Mucosa of stomach (tissue), 1 donor: ENCODE results near the gene TIMM44.
"Not testable (repeated sequence)": the region's sequence is repeated elsewhere in the genome, so short reads cannot be mapped to it uniquely, and the experiment has no call there.

Source experiments
- H3K27me3 ChIP-seq: one replicate; pipeline ENCODE4 v1.7.0; 2013; ENCODE audit warnings: mild to moderate bottlenecking, low read length; ENCODE audit not compliant: control insufficient read depth, insufficient read depth
- H3K36me3 ChIP-seq: one replicate; pipeline ENCODE4 v1.7.0; 2013; ENCODE audit warnings: low read length; ENCODE audit not compliant: control insufficient read depth, insufficient read depth
- H3K4me1 ChIP-seq: one replicate; pipeline ENCODE4 v1.7.0; 2013; ENCODE audit warnings: mild to moderate bottlenecking, low read length; ENCODE audit not compliant: control insufficient read depth, insufficient read depth
- H3K4me3 ChIP-seq: one replicate; pipeline ENCODE4 v1.7.0; 2013; ENCODE audit warnings: low read length
- H3K9ac ChIP-seq: one replicate; pipeline ENCODE4 v1.7.0; 2013; ENCODE audit warnings: mild to moderate bottlenecking, low read length, moderate library complexity
- H3K9me3 ChIP-seq: one replicate; pipeline ENCODE4 v1.7.0; 2013; ENCODE audit warnings: mild to moderate bottlenecking, low read length, moderate library complexity; ENCODE audit not compliant: control insufficient read depth
- donor health status: Pancreatic carcinoma.

TIMM44 gene

DNA sequence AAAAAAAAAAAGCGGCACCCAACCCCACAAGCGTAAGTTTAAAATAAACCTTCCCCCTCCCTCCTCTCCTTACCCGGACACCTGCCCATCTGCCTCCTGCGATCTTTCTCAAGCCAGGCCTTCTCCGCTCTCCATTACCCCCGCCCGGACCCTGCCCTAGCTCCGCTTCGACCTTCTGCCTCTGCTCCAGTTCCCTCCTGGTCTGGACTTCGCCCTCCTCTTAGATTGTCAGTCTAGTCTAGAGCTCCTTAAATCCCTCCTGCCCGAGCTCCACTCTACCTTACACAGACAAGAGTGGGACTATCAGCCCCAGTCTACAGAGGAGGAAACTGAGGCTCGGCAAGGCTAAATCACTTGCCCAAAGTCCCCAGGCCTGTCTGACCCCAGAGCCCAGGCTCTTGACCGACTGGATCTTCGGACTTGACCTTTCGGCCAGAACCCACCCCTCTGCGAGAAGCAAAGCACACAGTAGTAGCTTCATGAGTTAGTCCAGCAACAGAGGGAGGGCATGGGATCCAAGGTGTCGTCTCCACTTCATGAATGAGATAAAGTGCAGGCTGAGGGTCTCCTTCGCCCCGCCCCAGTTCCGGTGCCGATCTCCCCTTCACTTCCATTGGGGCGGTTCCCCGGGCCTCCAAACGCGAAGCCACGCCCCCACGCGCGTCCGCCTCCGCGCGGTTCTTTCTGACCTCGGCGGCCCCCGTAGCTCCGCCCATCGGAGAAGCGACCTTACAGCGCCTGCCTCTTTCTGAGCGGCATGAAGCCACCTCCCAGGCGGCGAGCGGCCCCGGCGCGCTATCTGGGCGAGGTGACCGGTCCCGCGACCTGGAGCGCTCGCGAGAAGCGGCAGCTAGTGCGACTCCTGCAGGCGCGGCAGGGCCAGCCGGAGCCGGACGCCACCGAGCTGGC is 23.6 kb downstream of the TIMM44 start, which contains the start of gene SNAPC2:
SNAPC2 (plus strand) TSS at position 729 of the 909 bp plus-strand sequence; CDS start at position 758, 29 bp downstream.
- Histone ChIP-seq H3K9me3 (no peaks in the 10 kb centered on the region), H3K36me3 (no peaks in the 10 kb centered on the region), H3K27me3 (peaks cover 48% of the 10 kb centered on the region), H3K9ac (peak within 1 kb of the TSS; percentile 64), H3K4me1 (peaks cover 32% of the 10 kb centered on the region), H3K4me3 (peak within 1 kb of the TSS; percentile 72)

DNA sequence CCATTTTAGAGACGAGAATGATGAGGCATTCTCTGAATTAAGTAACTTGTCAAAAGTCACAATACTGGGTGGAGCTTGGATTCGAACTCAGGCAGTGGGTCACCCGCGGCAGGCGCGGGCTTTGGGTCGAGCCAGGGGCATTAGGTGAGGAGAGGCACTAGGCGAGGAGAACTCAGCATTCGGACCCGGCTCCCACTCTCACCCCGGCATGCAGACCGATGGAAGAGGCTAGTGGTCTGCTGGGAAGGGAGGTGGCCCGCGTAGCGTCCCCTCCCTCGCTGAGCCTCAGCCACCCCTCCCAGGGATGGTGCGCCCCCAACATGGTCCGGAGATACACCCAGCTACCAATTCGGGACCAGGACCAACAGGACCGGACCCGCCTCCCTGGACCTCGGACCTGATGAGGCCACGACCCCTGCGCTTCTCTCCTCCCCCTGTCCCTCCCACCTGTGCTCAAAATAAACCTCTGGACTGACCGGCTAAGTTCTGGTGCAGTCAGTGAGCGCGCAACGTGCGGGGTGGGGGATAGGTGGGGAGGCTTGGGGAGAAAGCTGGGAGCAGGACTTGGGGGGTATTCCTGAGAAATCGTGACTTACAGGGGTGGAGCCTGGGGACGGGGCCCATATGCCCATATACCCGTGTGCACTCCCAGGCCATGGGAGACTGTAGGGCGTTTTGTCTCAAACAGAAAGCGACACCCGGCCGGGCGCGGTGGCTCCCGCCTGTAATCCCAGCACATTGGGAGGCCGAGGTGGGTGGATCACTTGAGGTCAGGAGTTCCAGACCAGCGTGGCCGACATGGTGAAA is 24.6 kb downstream of the TIMM44 start:
- Histone ChIP-seq H3K27me3 (peaks cover 59% of the 10 kb centered on the region), H3K9me3 (no peaks in the 10 kb centered on the region), H3K4me1 (peaks cover 32% of the 10 kb centered on the region), H3K4me3 (no peak overlapping the region), H3K9ac (no peak overlapping the region), H3K36me3 (no peaks in the 10 kb centered on the region)

DNA sequence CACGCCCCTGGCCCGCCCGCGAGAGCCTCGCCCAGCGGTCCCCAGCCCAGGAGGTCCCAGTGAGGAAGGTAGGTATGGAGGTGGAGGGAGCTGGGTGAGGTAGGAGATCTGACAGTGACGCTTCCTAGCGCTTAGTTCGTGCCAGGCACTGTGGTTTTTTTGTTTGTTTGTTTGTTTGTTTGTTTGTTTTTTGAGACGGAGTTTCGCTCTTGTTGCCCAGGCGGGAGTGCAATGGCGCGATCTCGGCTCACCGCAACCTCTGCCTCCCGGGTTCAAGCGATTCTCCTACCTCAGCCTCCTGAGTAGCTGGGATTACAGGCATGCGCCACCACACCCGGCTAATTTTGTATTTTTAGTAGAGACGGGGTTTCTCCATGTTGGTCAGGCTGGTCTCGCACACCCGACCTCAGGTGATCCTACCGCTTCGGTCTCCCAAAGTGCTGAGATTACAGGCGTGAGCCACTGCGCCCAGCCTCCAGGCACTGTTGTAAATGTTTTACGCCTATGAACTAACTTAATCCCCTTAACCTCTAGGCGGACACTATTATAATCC is 25.3 kb downstream of the TIMM44 start:
- not testable (repeated sequence) for H3K9ac ChIP-seq, H3K4me3 ChIP-seq, H3K9me3 ChIP-seq, H3K36me3 ChIP-seq
- peaks cover 60% of the 10 kb centered on the region for H3K27me3 ChIP-seq
- H3K4me1 ChIP-seq: peaks cover 32% of the 10 kb centered on the region

DNA sequence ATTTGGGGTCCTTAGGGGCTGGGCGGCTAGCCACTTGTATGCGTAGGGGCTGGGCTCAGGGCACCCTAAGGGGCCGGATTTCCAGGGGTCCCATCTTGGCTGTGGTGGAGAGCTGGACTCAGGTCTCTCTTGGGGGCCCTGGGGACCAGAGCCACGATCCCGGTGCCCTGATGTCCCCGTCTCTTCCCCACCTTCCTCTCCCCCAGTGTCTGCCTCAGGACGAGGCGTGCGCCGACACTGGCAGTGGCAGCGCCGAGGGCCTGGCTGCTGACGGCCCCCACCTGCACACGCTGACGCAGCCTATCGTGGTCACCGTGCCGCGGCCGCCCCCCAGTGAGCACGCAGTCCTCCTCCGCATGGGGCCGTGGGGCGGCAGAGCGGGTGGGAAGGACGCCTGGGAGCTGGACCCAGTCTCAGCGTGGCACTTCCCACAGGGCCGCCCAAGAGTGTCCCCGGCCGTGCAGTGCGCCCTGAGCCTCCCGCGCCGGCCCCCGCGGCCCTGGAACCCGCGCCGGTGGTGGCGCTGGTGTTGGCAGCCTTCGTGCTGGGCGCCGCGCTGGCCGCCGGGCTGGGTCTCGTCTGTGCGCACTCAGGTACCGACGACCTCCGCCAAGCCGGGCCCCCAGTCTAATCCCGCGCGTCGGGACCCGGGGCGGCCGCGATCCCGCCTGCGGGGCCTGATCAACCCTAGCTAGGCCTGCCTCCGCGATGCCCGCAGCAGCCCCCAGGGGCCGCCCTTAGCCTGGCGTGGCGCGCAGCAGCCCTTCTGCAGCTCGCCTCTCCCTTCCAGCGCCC is 26.0 kb downstream of the TIMM44 start:
- H3K27me3 ChIP-seq: peaks cover 60% of the 10 kb centered on the region
- H3K4me1 ChIP-seq: peaks cover 32% of the 10 kb centered on the region
- no peaks in the 10 kb centered on the region for H3K9me3 ChIP-seq
- no peaks in the 10 kb centered on the region for H3K36me3 ChIP-seq
- H3K4me3 ChIP-seq: no peak overlapping the region
- H3K9ac ChIP-seq: no peak overlapping the region

DNA sequence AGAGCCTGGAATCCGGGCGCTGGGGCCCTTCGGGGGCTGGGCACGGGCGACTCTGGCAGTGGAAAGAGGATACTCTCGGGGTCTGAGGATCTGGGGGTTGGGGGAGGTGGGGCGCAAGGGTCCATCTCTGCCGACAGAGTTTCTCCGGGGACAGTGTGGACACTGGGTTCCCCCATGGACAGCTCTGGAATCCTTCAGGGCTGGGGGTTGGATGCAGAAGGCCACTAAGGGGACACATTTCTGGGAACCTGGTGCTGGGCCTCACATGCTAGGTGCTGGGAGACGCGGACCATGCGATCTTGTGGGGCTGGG is 26.6 kb downstream of the TIMM44 start:
- Histone ChIP-seq H3K9me3 (no peaks in the 10 kb centered on the region), H3K27me3 (peaks cover 60% of the 10 kb centered on the region), H3K4me3 (no peak overlapping the region), H3K36me3 (no peaks in the 10 kb centered on the region), H3K4me1 (peaks cover 28% of the 10 kb centered on the region), H3K9ac (no peak overlapping the region)

DNA sequence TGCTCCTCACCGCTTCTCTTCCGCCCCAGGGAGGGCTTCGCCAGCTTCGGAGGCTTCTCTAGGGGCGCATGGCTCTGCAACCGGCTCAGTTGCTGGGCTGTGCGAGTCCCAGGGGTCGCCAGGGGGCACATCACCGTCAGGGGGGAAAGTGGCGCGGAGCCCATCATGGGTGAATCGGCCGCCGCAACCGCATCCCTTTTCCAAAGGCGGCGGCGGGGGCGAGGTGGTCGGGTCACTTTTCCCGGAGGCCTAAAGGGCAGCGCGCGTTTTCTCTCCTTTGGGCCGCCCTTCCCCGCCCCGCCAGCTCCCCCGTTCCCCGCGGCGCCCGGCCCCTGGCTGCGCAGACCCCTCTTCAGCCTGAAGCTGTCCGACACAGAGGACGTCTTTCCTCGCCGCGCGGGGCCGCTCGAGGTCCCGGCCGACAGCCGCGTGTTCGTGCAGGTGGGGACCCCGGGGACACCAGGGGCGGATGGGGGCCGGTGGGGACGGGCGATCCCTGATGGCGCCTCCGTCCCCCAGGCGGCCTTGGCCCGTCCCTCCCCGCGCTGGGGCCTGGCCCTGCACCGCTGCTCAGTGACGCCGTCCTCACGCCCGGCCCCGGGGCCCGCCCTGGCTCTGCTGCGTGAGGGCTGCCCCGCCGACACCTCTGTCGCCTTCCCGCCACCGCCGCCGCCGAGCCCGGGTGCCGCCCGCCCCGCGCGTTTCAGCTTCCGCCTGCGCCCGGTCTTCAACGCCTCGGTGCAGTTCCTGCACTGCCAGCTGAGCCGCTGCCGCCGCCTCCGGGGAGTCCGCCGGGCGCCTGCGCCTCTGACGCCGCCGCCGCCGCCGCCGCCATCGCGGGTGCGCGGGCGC is 27.1 kb downstream of the TIMM44 start:
- Histone ChIP-seq H3K9ac (no peak overlapping the region), H3K4me1 (peaks cover 22% of the 10 kb centered on the region), H3K36me3 (no peaks in the 10 kb centered on the region), H3K27me3 (peaks cover 60% of the 10 kb centered on the region), H3K4me3 (no peak overlapping the region), H3K9me3 (no peaks in the 10 kb centered on the region)

DNA sequence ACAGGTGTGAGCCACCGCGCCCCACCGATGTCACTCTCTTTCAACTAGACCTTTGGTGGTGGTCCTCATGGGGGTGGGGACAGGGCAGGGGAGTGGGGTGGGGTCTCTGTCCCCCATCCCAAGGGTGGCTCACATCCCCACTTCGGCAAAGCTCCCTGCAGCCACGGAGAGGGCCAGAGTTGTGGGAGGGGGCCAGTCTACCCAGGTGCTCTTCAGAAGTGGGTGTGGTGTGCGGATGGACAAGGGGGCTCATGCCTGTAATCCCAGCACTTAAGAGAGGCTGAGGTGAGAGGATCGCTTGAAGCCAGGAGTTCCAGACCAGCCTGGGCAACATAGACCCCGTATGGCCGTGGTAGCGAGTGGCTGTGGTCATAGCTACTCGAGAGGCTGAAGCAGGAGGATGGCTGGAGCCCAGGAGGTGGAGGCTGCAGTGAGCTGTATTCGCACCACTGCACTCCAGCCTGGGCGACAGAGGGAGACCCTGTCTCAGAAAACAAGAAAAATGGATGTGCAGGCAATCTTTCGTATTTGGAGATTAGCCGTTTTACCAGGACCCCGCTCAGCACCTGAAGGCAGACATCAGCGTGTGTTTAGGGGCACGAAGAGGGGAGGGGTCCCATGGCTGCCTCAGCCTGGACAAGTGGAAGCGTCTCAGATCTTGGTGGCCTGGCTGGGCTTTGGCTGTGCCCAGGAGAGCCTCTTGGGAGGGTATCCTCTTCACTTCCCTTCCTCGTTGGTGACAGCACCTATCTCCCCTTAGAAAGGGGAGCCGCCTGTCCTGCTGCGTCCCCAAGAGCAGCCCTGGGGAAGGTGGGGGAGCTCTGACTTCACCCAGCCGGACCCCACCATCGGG is 28.0 kb downstream of the TIMM44 start:
- H3K9me3 ChIP-seq: no peaks in the 10 kb centered on the region
- H3K4me3 ChIP-seq: no peak overlapping the region
- H3K36me3 ChIP-seq: no peaks in the 10 kb centered on the region
- H3K9ac ChIP-seq: no peak overlapping the region
- H3K4me1 ChIP-seq: peaks cover 18% of the 10 kb centered on the region
- H3K27me3 ChIP-seq: peaks cover 60% of the 10 kb centered on the region

DNA sequence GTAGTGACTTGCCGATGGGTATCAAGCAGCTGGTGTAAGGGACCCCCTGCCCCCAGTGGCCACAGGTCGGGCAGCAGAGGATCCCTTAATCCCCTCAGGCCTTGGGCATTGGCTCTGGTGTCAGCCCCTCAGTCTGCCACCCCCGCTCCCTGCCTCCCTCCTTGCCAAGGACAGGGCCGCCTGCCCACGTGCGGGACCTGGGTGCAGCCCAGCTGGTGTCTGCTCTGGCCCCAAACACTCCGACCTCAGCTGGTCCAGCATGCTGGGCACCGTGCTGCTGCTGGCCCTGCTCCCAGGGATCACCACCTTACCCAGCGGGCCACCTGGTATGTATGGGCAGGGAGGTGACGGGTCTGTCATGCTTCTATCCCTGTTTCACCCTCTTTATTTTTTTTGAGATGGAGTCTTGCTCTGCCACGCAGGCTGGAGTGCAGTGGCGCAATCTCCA is 28.8 kb downstream of the TIMM44 start, which contains the start of gene TGFBR3L:
TGFBR3L (plus strand) TSS at position 233 of the 448 bp plus-strand sequence.
- H3K27me3 ChIP-seq: peaks cover 59% of the 10 kb centered on the region
- no peak within 1 kb of the TSS for H3K9ac ChIP-seq
- peaks cover 13% of the 10 kb centered on the region for H3K4me1 ChIP-seq
- no peaks in the 10 kb centered on the region for H3K36me3 ChIP-seq
- no peaks in the 10 kb centered on the region for H3K9me3 ChIP-seq
- no peak within 1 kb of the TSS for H3K4me3 ChIP-seq

DNA sequence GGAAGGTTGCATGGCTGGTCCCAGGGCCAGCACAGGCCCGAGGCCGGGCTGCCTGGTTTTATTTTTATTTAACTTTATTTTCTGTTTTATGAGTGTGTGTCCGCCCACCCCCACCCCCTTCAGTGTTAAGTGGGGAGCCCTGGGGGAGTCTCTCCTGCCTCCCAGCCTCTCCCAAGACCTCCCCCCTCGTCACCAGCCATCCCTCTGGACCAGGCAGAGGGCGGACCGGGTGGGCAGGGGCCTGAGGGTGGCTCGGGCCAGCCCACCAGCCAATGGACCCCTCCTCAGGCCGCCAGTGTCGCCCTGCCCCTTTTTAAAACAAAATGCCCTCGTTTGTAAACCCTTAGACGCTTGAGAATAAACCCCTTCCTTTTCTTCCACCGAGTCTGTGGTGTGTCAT is 29.4 kb downstream of the TIMM44 start:
- Histone ChIP-seq H3K9ac (no peak overlapping the region), H3K36me3 (no peaks in the 10 kb centered on the region), H3K4me3 (no peak overlapping the region), H3K4me1 (peaks cover 9% of the 10 kb centered on the region), H3K27me3 (peaks cover 54% of the 10 kb centered on the region), H3K9me3 (no peaks in the 10 kb centered on the region)

DNA sequence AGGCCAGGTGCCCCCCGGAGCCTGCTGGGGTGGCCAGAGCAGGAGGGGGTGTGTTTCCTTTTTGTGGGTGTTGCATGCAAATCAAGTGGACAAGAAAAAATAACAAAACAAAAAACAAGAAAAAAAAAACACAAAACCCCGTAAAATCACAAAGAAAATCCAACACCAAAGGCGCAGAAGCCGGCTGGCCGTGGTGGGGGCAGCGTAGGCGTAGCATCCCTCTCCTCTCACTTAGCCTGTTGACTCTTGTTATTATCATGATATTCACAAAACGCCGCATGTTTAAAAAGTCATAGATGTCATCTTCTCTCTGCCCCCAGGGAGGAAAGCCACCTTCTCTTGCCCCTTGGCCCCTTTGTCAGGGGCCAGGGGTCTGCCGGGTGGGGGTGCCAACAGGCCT is 29.8 kb downstream of the TIMM44 start:
- H3K4me1 ChIP-seq: peaks cover 9% of the 10 kb centered on the region
- no peaks in the 10 kb centered on the region for H3K9me3 ChIP-seq
- H3K9ac ChIP-seq: no peak overlapping the region
- no peak overlapping the region for H3K4me3 ChIP-seq
- H3K27me3 ChIP-seq: peaks cover 50% of the 10 kb centered on the region
- no peaks in the 10 kb centered on the region for H3K36me3 ChIP-seq
